Measurements from ENCODE around the gene GMPPA.
A peak's percentile ranks its signal among the peaks of the same experiment; 100 is the strongest.

The GMPPA gene

DNA sequence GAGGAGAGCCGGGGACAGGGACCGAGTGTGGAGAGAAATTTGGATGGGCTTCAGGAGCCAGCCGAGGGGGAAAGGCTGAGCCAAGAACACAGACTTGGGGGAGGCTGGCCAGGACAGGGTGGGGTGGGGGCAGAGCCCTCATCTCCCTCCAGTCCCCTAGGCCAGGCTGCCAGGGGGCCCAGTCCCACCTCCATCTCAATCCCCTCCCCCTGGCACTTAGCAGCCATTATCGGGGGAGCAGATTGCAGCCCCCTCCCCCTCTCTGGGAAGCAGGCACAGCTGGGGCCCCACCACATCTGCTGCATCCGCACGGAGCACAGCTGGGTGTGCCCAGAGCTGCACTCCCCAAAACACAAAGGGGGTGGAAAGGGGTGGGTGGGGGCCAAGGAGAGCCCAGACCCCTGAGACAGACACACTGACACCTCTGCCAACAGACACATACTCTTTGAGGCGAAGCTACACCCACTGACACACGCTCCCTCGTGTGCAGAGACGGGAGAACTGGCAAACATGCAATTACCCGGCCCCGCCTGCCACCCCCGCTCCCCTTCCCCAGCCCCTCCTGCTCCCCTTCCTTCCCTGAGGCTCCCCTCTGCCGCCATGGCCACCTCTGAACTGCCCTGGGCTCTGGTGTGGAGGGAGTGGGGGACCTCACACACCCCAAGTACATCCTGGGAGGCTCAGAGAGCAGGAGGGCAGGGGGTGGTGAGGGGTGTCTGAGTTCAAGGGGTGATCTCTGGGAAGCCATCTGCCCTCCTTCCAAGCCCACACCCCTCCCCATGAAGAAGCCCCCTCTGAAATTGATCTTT, 10.5 kb downstream of the GMPPA start:
- H3K4me3 ChIP-seq (ENCODE audit: low read depth, low read length) = no peak overlapping the region
- TF ChIP-seq, protein P1, sequence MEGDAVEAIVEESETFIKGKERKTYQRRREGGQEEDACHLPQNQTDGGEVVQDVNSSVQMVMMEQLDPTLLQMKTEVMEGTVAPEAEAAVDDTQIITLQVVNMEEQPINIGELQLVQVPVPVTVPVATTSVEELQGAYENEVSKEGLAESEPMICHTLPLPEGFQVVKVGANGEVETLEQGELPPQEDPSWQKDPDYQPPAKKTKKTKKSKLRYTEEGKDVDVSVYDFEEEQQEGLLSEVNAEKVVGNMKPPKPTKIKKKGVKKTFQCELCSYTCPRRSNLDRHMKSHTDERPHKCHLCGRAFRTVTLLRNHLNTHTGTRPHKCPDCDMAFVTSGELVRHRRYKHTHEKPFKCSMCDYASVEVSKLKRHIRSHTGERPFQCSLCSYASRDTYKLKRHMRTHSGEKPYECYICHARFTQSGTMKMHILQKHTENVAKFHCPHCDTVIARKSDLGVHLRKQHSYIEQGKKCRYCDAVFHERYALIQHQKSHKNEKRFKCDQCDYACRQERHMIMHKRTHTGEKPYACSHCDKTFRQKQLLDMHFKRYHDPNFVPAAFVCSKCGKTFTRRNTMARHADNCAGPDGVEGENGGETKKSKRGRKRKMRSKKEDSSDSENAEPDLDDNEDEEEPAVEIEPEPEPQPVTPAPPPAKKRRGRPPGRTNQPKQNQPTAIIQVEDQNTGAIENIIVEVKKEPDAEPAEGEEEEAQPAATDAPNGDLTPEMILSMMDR (IDR thresholded peaks at IDR 0.05; ENCODE audit: low read depth, low read length) = no peak
- no peak for DNase-seq (ENCODE audit: low read depth, low spot score)
- in situ Hi-C loops (cut with HindIII; ENCODE audit: low sequenced_read_pairs) = no loop called here

DNA sequence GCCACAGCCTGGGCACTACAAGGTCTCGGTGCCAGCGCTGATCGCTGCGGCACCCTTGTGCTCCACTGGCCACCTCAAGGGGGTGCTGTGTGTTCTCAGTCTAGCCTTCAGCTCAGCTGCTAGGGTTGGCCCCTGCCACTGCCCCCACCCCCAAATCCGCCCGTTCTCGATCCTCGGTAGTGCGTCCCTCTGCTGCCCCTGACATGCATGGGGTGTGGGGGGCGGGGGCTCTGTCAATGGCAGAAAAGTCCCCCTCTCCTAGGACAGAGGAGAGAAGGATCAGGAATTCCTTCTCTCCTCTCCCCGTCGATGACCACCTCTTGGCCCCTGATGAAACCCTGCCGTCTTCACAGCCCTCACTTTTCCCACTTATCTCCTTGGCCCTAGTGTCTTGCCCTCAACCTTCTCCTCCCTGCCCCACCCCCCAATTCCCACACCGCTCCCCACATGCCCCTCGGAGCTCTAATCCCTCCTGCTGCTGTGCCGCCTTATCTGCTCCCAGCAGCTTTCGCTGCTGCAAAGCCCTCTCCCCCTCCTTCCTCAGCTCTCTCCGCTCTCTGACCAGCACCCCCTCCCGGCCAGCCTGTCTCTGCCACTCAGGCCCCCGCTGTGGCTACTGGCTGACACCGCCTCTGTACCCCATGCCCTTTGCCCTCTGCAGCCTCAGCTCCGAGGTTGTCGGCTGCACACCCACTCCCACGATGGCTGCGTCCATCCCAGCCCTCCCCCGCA, 11.3 kb downstream of the GMPPA start:
- DNase-seq (ENCODE audit: low read depth, low spot score) = peak; percentile 34
- peak overlapping the region; percentile 21 for H3K4me3 ChIP-seq (ENCODE audit: low read depth, low read length)
- TF ChIP-seq, protein P1 (IDR thresholded peaks at IDR 0.05; ENCODE audit: low read depth, low read length) = peak; percentile 91
- in situ Hi-C loops (cut with HindIII; ENCODE audit: low sequenced_read_pairs) = no loop called here

DNA sequence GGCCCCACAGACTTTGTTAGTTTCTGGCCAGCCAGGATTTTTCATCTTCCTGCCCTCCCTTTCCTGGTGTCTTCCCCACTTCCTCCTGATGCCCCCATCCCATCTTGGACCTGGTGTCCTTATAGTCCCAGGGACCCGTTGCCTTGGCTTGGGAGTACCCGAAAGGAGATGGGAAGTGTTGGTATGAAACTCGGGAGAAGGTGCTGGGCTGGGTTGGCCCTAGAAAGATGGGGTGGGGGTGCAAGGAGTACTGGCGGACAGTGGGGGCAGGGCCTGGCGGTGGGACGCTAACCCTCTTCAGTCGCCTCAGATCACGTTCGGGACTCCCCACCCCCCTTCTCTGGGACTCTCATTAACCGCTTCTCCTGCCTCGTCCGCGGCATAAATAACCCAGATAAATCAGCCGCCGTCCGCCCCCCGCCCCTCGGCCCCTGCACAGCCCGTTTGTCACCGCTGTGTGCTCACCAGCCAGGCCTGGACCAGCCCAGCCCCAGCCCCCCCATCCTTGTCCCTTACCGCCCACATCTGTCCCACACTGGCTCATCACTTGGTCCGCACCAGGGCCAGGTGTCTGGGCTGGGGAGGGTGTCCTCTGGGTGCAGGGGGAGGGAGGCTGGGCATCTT, 11.9 kb downstream of the GMPPA start:
- TF ChIP-seq, protein P1 (IDR thresholded peaks at IDR 0.05; ENCODE audit: low read depth, low read length) = no peak
- DNase-seq (ENCODE audit: low read depth, low spot score) = no peak
- no peak overlapping the region for H3K4me3 ChIP-seq (ENCODE audit: low read depth, low read length)
- in situ Hi-C loops (cut with HindIII; ENCODE audit: low sequenced_read_pairs) = no loop called here

DNA sequence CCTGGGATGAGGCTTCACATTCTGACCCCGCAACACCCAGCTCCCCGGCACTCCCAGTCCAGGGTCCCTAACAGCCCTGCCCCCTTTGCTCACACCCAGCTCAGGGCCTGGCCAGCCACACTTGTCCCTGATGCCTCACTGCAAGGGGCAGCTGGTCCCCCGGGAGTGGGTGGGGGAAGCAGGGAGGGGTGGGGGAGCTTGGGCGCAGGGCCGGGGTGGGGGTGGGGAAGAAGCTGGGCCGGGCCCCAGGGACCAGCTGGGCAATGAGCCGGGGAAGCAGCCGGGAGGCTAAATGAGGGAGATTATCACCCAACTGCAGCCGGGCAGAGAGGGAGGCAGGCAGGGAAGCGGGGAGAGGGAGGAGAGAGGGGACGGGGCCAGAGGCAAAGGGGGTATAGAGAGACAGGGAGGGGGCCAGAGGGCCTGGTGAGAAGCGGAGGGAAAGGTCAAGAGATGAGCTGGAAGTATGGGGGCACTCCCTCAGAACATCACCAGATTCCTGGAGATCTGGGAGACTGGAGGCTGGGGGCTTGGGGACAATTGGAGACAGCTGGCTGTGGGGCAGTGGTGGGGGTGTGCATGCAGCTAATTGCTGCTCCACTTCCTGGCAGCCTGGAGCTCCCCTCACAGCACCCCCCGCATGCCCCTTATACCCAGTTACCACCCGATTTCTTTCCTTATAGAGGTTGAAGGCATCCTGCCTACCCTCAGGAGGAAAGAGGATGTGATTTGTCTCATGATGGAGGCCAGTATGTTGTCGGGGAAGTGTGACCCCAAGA, 13.0 kb downstream of the GMPPA start:
- no peak overlapping the region for H3K4me3 ChIP-seq (ENCODE audit: low read depth, low read length)
- TF ChIP-seq, protein P1 (IDR thresholded peaks at IDR 0.05; ENCODE audit: low read depth, low read length) = no peak
- DNase-seq (ENCODE audit: low read depth, low spot score) = no peak
- in situ Hi-C loops (cut with HindIII; ENCODE audit: low sequenced_read_pairs) = no loop called here

DNA sequence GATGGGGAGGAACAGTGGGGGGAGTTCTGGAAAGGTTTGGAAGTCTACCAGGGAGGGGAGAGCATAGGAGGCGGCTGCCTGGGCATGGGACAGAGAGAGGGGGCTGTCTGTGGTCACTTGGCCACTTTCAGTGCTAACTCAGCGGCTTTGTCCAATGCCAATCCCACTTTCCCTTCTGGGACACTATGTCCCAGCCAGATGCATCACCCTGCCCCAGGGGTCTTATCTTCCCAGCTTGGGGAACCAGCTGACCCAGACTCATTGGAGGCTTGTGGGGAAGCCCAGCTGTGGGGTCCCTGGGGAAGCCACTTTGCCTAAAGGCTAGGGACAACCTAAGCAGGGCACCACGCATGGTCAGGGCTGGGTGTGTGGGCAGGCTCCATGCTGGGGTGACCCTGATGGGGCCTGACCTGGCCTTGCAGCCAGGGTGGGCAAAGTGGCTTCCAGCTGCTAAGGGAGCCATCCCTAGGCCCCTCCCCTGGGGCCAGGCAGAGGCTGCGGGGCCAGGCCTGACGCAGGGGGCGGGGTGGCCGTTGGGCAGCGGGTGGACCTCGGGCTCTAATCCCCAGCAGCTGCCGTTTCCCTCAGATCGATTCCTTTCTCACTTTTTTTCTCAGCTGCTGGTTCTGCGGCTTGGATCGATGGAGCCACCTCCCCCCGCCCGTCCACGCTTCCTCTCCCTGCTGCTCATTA, 14.0 kb downstream of the GMPPA start:
- DNase-seq (ENCODE audit: low read depth, low spot score) = no peak
- no peak overlapping the region for H3K4me3 ChIP-seq (ENCODE audit: low read depth, low read length)
- in situ Hi-C loops (cut with HindIII; ENCODE audit: low sequenced_read_pairs) = no loop called here
- TF ChIP-seq, protein P1 (IDR thresholded peaks at IDR 0.05; ENCODE audit: low read depth, low read length) = no peak
